ENCODE data around the gene C9orf78. TPM values are rescaled to one million over a fixed set of nuclear protein-coding genes. Genes with fewer than 3 reads are reported as not detected.

Gene C9orf78
- total RNA-seq, 2 donors from 2014 or later = 44.6 to 51.7 TPM

- H3K4me3 Mint-ChIP-seq = peak overlapping the region; percentile 69 to 84
- H3K4me1 Mint-ChIP-seq (ENCODE audit: low read depth) = peaks cover 72% of the 10 kb centered on the region
- peak overlapping the region; percentile 90 for H3K27ac Mint-ChIP-seq
- DNase-seq (peak; percentile 83 to 85), ATAC-seq (replicated peaks in 1 of 2) (peak; percentile 81 to 82)
- peaks cover 17 to 37% of the 10 kb centered on the region in 2 donors for H3K36me3 Mint-ChIP-seq (ENCODE audit: insufficient read depth in 2 of 2)
- H3K27me3 Mint-ChIP-seq (ENCODE audit: low read depth) = no peaks in the 10 kb centered on the region
- H3K9me3 Mint-ChIP-seq = no peaks in the 10 kb centered on the region
Observed at GRCh38 chr9:129863059-129863690, 28.1 kb upstream of the C9orf78 start.

GRCh38 chr9:129861447-129861827 is 26.4 kb upstream of the C9orf78 start:
- no peaks in the 10 kb centered on the region for H3K9me3 Mint-ChIP-seq
- DNase-seq (no peak), ATAC-seq (replicated peaks in 1 of 2) (no peak)
- peak overlapping the region; percentile 70 to 80 for H3K4me3 Mint-ChIP-seq
- peaks cover 17 to 33% of the 10 kb centered on the region in 2 donors for H3K36me3 Mint-ChIP-seq (ENCODE audit: insufficient read depth in 2 of 2)
- peaks cover 64% of the 10 kb centered on the region for H3K4me1 Mint-ChIP-seq (ENCODE audit: low read depth)
- H3K27ac Mint-ChIP-seq = no peak overlapping the region
- no peaks in the 10 kb centered on the region for H3K27me3 Mint-ChIP-seq (ENCODE audit: low read depth)

- Mint-ChIP-seq H3K4me1 (ENCODE audit: low read depth) (peaks cover 64% of the 10 kb centered on the region), H3K27ac (peak overlapping the region; percentile 88), H3K9me3 (no peaks in the 10 kb centered on the region), H3K36me3 (ENCODE audit: insufficient read depth in 2 of 2) (peaks cover 15 to 30% of the 10 kb centered on the region in 2 donors), H3K4me3 (peak overlapping the region; percentile 70 to 80), H3K27me3 (ENCODE audit: low read depth) (no peaks in the 10 kb centered on the region)
- ATAC-seq (replicated peaks in 1 of 2) (peak; percentile 55 to 64), DNase-seq (peak in 1 of 2 donors; percentile 74)
Observed at GRCh38 chr9:129860653-129861446, 25.8 kb upstream of the C9orf78 start.

GRCh38 chr9:129858167-129858962 is 23.3 kb upstream of the C9orf78 start:
- Mint-ChIP-seq H3K27me3 (ENCODE audit: low read depth) (no peaks in the 10 kb centered on the region), H3K36me3 (ENCODE audit: insufficient read depth in 2 of 2) (peaks cover 16 to 30% of the 10 kb centered on the region in 2 donors), H3K9me3 (no peaks in the 10 kb centered on the region), H3K4me3 (no peak overlapping the region), H3K4me1 (ENCODE audit: low read depth) (peaks cover 68% of the 10 kb centered on the region), H3K27ac (no peak overlapping the region)
- DNase-seq = no peak
- ATAC-seq (replicated peaks in 1 of 2) = no peak

GRCh38 chr9:129857207-129857606 is 22.1 kb upstream of the C9orf78 start:
- no peaks in the 10 kb centered on the region for H3K9me3 Mint-ChIP-seq
- no peak overlapping the region for H3K4me3 Mint-ChIP-seq
- peaks cover 17 to 30% of the 10 kb centered on the region in 2 donors for H3K36me3 Mint-ChIP-seq (ENCODE audit: insufficient read depth in 2 of 2)
- peak overlapping the region; percentile 87 for H3K27ac Mint-ChIP-seq
- no peaks in the 10 kb centered on the region for H3K27me3 Mint-ChIP-seq (ENCODE audit: low read depth)
- ATAC-seq (replicated peaks in 1 of 2) (no peak), DNase-seq (no peak)
- H3K4me1 Mint-ChIP-seq (ENCODE audit: low read depth) = peaks cover 65% of the 10 kb centered on the region

GRCh38 chr9:129854588-129855110 is 19.6 kb upstream of the C9orf78 start:
- Mint-ChIP-seq H3K9me3 (no peaks in the 10 kb centered on the region), H3K27me3 (ENCODE audit: low read depth) (no peaks in the 10 kb centered on the region), H3K4me3 (peak overlapping the region; percentile 39 to 79), H3K4me1 (ENCODE audit: low read depth) (peaks cover 47% of the 10 kb centered on the region), H3K27ac (peak overlapping the region; percentile 88), H3K36me3 (ENCODE audit: insufficient read depth in 2 of 2) (peaks cover 14 to 27% of the 10 kb centered on the region in 2 donors)
- DNase-seq (no peak), ATAC-seq (replicated peaks in 1 of 2) (peak; percentile 45 to 50)

- H3K36me3 Mint-ChIP-seq (ENCODE audit: insufficient read depth in 2 of 2) = peaks cover 14 to 26% of the 10 kb centered on the region in 2 donors
- no peaks in the 10 kb centered on the region for H3K27me3 Mint-ChIP-seq (ENCODE audit: low read depth)
- peak overlapping the region; percentile 82 for H3K27ac Mint-ChIP-seq
- peaks cover 45% of the 10 kb centered on the region for H3K4me1 Mint-ChIP-seq (ENCODE audit: low read depth)
- H3K4me3 Mint-ChIP-seq = peak overlapping the region; percentile 50 to 79
- ATAC-seq (replicated peaks in 1 of 2) (no peak), DNase-seq (no peak)
- H3K9me3 Mint-ChIP-seq = no peaks in the 10 kb centered on the region
Observed at GRCh38 chr9:129853614-129854013, 18.5 kb upstream of the C9orf78 start.

GRCh38 chr9:129852579-129852978 is 17.5 kb upstream of the C9orf78 start:
- H3K4me1 Mint-ChIP-seq (ENCODE audit: low read depth) = peaks cover 51% of the 10 kb centered on the region
- ATAC-seq (replicated peaks in 1 of 2) = no peak
- H3K27ac Mint-ChIP-seq = no peak overlapping the region
- no peak for DNase-seq
- H3K9me3 Mint-ChIP-seq = no peaks in the 10 kb centered on the region
- no peaks in the 10 kb centered on the region for H3K27me3 Mint-ChIP-seq (ENCODE audit: low read depth)
- H3K36me3 Mint-ChIP-seq (ENCODE audit: insufficient read depth in 2 of 2) = peaks cover 14 to 25% of the 10 kb centered on the region in 2 donors
- H3K4me3 Mint-ChIP-seq = no peak overlapping the region

- H3K36me3 Mint-ChIP-seq (ENCODE audit: insufficient read depth in 2 of 2) = peaks cover 14 to 25% of the 10 kb centered on the region in 2 donors
- no peak for ATAC-seq (replicated peaks in 1 of 2)
- H3K9me3 Mint-ChIP-seq = no peaks in the 10 kb centered on the region
- no peaks in the 10 kb centered on the region for H3K27me3 Mint-ChIP-seq (ENCODE audit: low read depth)
- no peak for DNase-seq
- H3K4me3 Mint-ChIP-seq = no peak overlapping the region
- H3K27ac Mint-ChIP-seq = peak overlapping the region; percentile 80
- H3K4me1 Mint-ChIP-seq (ENCODE audit: low read depth) = peaks cover 48% of the 10 kb centered on the region
Observed at GRCh38 chr9:129851821-129852220, 16.7 kb upstream of the C9orf78 start.

GRCh38 chr9:129850821-129851550 is 15.9 kb upstream of the C9orf78 start:
- peaks cover 39% of the 10 kb centered on the region for H3K4me1 Mint-ChIP-seq (ENCODE audit: low read depth)
- peaks cover 14 to 25% of the 10 kb centered on the region in 2 donors for H3K36me3 Mint-ChIP-seq (ENCODE audit: insufficient read depth in 2 of 2)
- no peaks in the 10 kb centered on the region for H3K9me3 Mint-ChIP-seq
- no peak overlapping the region for H3K27ac Mint-ChIP-seq
- ATAC-seq (replicated peaks in 1 of 2) (no peak), DNase-seq (no peak)
- H3K27me3 Mint-ChIP-seq (ENCODE audit: low read depth) = no peaks in the 10 kb centered on the region
- H3K4me3 Mint-ChIP-seq = no peak overlapping the region

- H3K27me3 Mint-ChIP-seq (ENCODE audit: low read depth) = no peaks in the 10 kb centered on the region
- H3K36me3 Mint-ChIP-seq (ENCODE audit: insufficient read depth in 2 of 2) = peaks cover 14 to 23% of the 10 kb centered on the region in 2 donors
- no peak for ATAC-seq (replicated peaks in 1 of 2)
- no peak for DNase-seq
- no peak overlapping the region for H3K27ac Mint-ChIP-seq
- no peaks in the 10 kb centered on the region for H3K9me3 Mint-ChIP-seq
- peaks cover 36% of the 10 kb centered on the region for H3K4me1 Mint-ChIP-seq (ENCODE audit: low read depth)
- H3K4me3 Mint-ChIP-seq = no peak overlapping the region
Observed at GRCh38 chr9:129849901-129850300, 14.8 kb upstream of the C9orf78 start.

- Mint-ChIP-seq H3K9me3 (no peaks in the 10 kb centered on the region), H3K36me3 (ENCODE audit: insufficient read depth in 2 of 2) (peaks cover 8 to 15% of the 10 kb centered on the region in 2 donors), H3K4me3 (no peak overlapping the region), H3K27me3 (ENCODE audit: low read depth) (no peaks in the 10 kb centered on the region), H3K4me1 (ENCODE audit: low read depth) (peaks cover 26% of the 10 kb centered on the region), H3K27ac (no peak overlapping the region)
- ATAC-seq (replicated peaks in 1 of 2) (no peak), DNase-seq (no peak)
Observed at GRCh38 chr9:129848712-129849441, 13.8 kb upstream of the C9orf78 start.
